Epithelial cell of proximal tubule (primary cell): ENCODE data around the gene CLEC16A. TPM values are rescaled to one million over a fixed set of nuclear protein-coding genes. Genes with fewer than 3 reads are reported as not detected.

Source experiments
- DNase-seq: peaks from one replicate; pipeline ENCODE4 v3.0.0-alpha.2; 2011; ENCODE audit warnings: low read depth
- H3K4me3 ChIP-seq: 2 replicates; pipeline ENCODE4 v1.5.1; 2011; ENCODE audit warnings: low read depth, mild to moderate bottlenecking, low read length
- total RNA-seq: library from RNA; depleted of rRNA; stranded (reverse); fragments of >200 nt; gene quantifications from 2 replicates; pipeline ENCODE4 v1.2.3, GENCODE V29; 2015
- TF ChIP-seq, protein P1 (sequence below): conservative IDR thresholded peaks from 2 replicates; pipeline ENCODE4 v1.5.1; 2012; ENCODE audit warnings: low read depth, mild to moderate bottlenecking, low read length

The CLEC16A gene
- total RNA-seq, 1 donor from 2014 or later = 15.6 TPM

DNA sequence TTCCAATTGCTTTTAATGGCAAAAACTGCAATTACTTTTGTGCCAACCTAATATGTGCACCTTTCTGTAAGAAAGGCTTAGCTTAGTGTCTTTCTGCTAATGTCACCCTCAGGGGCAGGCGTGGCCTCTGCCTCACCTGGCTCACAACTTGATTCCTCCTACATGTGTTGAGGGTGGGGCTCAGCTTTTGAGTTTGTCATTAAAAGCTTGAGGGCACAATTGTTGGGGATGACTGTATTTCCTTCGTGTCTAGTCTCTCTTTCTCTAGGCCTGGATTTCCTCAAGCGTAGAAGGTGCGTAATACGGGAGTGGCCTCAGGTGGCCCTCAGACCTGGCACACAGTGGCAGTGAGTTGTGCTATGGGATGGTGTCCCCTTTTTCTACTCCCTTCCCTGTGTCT lies 94.4 kb downstream of the CLEC16A start:
- DNase-seq = no peak
- TF ChIP-seq, protein P1, sequence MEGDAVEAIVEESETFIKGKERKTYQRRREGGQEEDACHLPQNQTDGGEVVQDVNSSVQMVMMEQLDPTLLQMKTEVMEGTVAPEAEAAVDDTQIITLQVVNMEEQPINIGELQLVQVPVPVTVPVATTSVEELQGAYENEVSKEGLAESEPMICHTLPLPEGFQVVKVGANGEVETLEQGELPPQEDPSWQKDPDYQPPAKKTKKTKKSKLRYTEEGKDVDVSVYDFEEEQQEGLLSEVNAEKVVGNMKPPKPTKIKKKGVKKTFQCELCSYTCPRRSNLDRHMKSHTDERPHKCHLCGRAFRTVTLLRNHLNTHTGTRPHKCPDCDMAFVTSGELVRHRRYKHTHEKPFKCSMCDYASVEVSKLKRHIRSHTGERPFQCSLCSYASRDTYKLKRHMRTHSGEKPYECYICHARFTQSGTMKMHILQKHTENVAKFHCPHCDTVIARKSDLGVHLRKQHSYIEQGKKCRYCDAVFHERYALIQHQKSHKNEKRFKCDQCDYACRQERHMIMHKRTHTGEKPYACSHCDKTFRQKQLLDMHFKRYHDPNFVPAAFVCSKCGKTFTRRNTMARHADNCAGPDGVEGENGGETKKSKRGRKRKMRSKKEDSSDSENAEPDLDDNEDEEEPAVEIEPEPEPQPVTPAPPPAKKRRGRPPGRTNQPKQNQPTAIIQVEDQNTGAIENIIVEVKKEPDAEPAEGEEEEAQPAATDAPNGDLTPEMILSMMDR = no peak

DNA sequence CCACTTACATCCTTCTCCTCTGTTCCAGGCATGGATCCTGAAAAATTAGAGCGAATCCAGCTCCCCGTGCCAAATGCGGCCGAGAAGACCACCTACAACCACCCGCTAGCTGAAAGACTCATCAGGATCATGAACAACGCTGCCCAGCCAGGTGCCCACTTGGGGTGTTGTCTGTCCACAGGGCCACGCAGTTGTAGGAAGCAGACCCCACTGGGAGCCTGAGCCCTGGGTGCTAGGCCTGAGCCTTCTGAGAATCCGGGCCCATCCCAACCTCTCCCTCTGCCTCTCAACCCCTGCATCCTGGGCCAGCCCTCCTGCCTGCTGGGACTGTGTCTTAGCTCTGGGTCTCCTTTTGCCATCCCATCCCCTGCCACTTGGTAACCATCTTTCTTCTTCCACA lies 95.4 kb downstream of the CLEC16A start:
- TF ChIP-seq, protein P1 = no peak
- DNase-seq = no peak

More for the DNA sequence above, 94.4 kb downstream of the CLEC16A start:
- no peak overlapping the region for H3K4me3 ChIP-seq

DNA sequence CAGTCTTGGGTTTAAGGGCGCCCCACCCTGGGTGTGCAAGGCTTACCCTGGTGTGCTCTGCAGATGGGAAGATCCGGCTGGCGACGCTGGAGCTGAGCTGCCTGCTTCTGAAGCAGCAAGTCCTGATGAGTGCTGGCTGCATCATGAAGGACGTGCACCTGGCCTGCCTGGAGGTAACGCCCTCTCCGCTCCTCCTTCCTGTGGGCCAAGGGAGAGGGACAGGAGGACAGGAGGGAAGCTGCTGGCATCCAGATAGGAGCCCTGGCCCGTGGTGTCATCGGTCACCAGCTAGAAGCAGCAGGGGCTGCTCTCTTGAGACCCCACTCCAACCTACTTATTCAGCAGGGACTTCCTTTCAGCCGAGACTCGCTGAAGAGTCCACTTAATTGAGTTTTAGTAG lies 97.8 kb downstream of the CLEC16A start:
- no peak for DNase-seq
- H3K4me3 ChIP-seq = no peak overlapping the region
- TF ChIP-seq, protein P1 = no peak

More for the DNA sequence above, 95.4 kb downstream of the CLEC16A start:
- H3K4me3 ChIP-seq = no peak overlapping the region

DNA sequence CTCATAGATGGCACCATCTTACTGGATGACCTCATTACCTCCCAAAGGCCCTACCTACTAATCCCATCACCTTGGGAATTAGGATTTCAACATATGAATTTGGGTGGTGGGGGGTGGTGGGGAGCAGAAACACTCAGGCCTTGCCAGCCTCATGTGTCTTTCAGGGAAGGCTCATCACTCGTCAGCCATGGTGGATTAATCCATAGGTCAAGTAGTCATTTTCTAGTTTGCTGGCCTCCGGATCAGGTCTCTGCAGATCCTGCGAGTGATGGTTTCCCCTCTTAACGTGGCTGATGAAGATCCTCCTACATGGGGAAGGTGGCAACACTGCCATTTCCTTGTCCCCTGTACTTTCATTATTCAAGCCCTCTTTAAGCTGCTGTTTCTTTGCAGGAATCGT lies 101.1 kb downstream of the CLEC16A start:
- TF ChIP-seq, protein P1 = no peak
- H3K4me3 ChIP-seq = no peak overlapping the region

DNA sequence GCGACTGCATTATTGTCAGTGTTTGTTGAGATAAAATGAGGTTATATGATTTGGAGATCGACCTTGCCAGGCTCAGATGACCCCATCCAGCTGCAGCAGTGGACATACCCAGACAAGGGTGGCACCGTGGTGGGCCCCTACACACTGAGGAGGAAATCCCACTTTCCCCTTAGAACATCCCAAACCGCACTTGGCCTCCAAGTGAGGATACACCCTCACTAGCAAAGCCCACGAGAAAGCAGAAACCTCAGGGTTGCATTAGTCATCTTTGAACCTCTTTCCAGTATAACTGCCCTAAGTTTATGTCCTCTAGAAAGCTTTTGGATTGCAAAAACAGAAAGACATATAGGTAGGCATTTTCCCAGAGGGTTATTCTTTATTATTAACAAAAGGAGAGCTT lies 101.5 kb downstream of the CLEC16A start:
- TF ChIP-seq, protein P1 = no peak
- no peak overlapping the region for H3K4me3 ChIP-seq
- DNase-seq = no peak

More for the DNA sequence above, 101.1 kb downstream of the CLEC16A start:
- no peak for DNase-seq

DNA sequence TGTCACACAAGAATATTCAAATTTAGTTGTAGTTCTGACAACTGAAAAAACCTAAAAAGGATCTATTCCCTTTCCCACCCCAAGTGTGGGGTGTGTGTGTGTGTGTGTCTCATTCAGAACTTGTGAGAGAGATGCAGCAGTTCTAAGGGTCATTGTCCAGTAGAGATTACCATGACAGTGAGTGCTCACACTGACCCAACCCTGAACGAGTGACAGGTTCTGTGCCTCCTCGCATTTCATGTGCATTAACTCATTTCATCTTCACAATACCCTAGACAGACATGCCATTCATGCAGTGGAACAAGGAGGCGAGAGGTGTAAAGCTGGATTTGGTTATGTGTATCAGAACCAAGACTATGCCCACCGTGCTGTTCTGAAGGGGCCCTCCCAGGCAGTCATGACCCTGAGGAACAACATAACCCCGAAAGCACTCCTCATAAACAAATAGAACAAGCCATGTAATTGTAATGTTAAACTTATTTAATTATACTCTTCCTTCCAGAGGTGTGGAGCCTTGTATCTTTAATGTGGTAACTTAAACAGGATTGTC lies 102.1 kb downstream of the CLEC16A start:
- H3K4me3 ChIP-seq = no peak overlapping the region
- DNase-seq = no peak
- TF ChIP-seq, protein P1 = no peak

DNA sequence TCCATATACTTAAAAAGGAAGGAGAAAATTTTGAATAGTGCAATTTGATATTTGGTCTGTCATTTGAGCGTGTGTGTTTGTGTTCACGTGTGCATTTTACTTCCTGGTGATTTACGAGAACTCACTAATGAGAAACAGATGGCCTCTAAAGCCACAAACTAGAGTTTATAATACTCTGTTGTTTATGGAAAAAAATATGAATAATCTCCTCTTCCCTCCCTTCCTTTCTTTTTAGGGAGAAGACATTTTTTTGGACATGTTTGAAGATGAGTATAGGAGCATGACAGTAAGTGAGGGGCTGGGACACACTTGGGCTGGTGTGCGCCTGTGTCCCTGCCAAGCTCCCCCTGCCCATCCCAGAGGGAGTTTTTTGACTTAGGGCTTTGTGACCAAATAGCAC lies 102.7 kb downstream of the CLEC16A start:
- DNase-seq = no peak
- TF ChIP-seq, protein P1 = no peak
- H3K4me3 ChIP-seq = no peak overlapping the region
